NCI-H2081 treated with DMSO at 0.1 percent for 48 hours (cell line): ENCODE results near the gene RGL4.

Experiments used
- DNase-seq: peaks from one replicate; lab custom pipeline; 2025; lab: John Stamatoyannopoulos, UW

RGL4 gene

GRCh38 chr22:23742505-23743264 is 51.9 kb downstream of the RGL4 start:
- no peak for DNase-seq

GRCh38 chr22:23743303-23743705 is 52.5 kb downstream of the RGL4 start:
- no peak for DNase-seq

GRCh38 chr22:23744001-23744400 is 53.2 kb downstream of the RGL4 start:
- no peak for DNase-seq

- DNase-seq, result no peak
These were observed 53.7 kb downstream of the RGL4 start for GRCh38 chr22:23744485-23744884.

GRCh38 chr22:23745791-23746190 is 55.0 kb downstream of the RGL4 start:
- no peak for DNase-seq
